ENCODE measurements around the gene TANGO6. TPM values are rescaled to one million over a fixed set of nuclear protein-coding genes. Genes with fewer than 3 reads are reported as not detected.
A peak's percentile ranks its signal among the peaks of the same experiment; 100 is the strongest.

Gene TANGO6
- total RNA-seq, 2 donors from 2014 or later, result 9.6 to 22.7 TPM

DNA sequence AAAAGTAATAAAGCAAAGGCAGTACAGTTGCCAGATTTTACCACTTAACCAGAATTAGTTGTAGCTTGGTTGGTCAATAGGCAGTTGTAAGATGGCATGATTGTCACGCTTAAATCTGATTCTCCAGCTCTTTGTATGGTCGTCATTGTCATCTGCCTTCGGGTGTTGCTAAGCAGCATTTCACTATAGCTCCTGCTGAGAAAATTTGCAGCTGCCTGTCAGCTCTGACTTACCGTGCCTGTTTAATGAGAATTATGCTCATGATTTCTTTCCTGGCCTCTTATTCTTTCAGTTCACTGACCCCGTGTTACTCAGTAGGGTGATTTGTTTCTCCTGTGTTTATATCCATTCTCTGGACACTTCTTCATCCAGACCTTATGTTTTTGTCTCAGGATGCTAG is 66.7 kb downstream of the TANGO6 start:
- no peaks in the 10 kb centered on the region for H3K27me3 ChIP-seq
- intact Hi-C loops (cut with DNase I), result no loop called here
- H3K4me3 ChIP-seq, result no peak overlapping the region
- TF ChIP-seq POLR2A (IDR thresholded peaks at IDR 0.05), result no peak
- TF ChIP-seq, protein P1, sequence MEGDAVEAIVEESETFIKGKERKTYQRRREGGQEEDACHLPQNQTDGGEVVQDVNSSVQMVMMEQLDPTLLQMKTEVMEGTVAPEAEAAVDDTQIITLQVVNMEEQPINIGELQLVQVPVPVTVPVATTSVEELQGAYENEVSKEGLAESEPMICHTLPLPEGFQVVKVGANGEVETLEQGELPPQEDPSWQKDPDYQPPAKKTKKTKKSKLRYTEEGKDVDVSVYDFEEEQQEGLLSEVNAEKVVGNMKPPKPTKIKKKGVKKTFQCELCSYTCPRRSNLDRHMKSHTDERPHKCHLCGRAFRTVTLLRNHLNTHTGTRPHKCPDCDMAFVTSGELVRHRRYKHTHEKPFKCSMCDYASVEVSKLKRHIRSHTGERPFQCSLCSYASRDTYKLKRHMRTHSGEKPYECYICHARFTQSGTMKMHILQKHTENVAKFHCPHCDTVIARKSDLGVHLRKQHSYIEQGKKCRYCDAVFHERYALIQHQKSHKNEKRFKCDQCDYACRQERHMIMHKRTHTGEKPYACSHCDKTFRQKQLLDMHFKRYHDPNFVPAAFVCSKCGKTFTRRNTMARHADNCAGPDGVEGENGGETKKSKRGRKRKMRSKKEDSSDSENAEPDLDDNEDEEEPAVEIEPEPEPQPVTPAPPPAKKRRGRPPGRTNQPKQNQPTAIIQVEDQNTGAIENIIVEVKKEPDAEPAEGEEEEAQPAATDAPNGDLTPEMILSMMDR (IDR thresholded peaks at IDR 0.05), result no peak
- H3K4me1 ChIP-seq, result peaks cover 34% of the 10 kb centered on the region
- no peaks in the 10 kb centered on the region for H3K36me3 ChIP-seq (replicated peaks in 1 of 2; ENCODE audit: insufficient read depth in 1 of 2, low read depth in 2 of 2)
- H3K9me3 ChIP-seq, result no peaks in the 10 kb centered on the region
- ATAC-seq (peak; percentile 88), DNase-seq (peak; percentile 72 to 87 (median 80))
- WGBS, 2 donors, result 15 to 30% methylated on average over 5 of the region's 5 CpGs
- H3K27ac ChIP-seq, result peak overlapping the region; percentile 25 to 73 (median 51)

DNA sequence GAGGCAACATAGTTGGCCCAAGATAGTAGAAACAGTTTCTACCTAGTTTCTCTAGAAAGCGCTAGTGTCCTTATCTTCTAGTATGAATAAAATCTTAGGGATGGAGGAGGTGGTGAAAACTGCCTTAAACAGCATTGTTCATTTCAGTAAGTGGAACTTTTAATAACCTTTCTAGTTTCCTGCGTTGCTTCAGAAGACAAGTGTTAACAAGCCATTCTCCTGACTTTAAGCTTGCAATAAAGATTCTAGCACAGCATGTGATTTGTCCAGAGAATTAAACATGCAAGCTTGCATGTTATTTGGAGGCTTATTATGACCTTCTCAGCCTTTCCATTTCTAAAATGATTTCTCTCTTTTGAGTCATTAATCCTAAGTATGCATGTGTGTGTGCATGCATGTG is 72.3 kb downstream of the TANGO6 start:
- H3K27ac ChIP-seq, result no peak overlapping the region
- TF ChIP-seq POLR2A (IDR thresholded peaks at IDR 0.05), result no peak
- TF ChIP-seq, protein P1 (IDR thresholded peaks at IDR 0.05), result no peak
- no peaks in the 10 kb centered on the region for H3K36me3 ChIP-seq (replicated peaks in 1 of 2; ENCODE audit: insufficient read depth in 1 of 2, low read depth in 2 of 2)
- DNase-seq (no peak), ATAC-seq (no peak)
- no peaks in the 10 kb centered on the region for H3K27me3 ChIP-seq
- 75 to 85% methylated on average over 2 of the region's 2 CpGs for WGBS, 2 donors
- no peak overlapping the region for H3K4me3 ChIP-seq
- H3K9me3 ChIP-seq, result no peaks in the 10 kb centered on the region
- H3K4me1 ChIP-seq, result peaks cover 2% of the 10 kb centered on the region
- intact Hi-C loops (cut with DNase I), result no loop called here

DNA sequence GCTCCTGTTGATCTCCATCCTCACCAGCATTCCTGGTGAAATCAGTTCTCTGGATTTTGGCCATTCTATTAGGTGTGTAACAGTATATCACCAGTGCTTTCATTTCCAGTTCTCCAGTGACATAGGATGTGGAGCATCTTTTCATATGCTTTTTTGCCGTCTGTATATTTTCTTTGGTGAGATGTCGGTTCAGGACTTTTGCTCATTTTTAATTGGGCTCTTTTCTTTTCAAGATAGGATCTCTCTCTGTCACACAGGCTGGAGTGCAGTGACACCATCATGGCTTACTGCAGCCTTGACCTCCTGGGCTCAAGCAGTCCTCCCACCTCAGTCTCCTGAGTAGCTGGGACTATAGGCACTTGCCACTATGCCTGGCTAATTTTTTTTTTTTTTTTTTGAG is 74.2 kb downstream of the TANGO6 start:
- WGBS, 2 donors, result 95 to 97% methylated on average over 2 of the region's 2 CpGs

DNA sequence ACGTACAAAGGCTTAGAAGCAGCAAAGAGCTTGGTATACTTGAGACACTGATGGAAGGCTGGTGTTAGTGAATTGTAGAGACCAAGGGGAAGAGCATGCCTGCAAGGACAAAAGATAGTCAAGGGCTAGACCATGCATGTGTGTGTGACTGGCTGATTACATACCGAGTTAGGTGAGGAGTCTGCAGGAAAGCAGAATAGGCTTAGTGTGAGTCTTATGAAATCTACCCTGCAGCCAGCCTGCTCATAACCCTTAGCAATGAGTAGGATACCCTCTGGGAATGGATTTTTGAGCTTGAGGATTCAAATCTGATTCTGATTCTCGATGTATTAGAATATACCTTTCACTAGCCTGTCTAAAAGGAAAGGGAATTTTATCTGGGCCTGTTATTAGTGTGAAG is 77.0 kb downstream of the TANGO6 start:
- no peak overlapping the region for H3K4me3 ChIP-seq
- WGBS, 2 donors, result 95 to 96% methylated on average over 3 of the region's 3 CpGs
- ATAC-seq (no peak), DNase-seq (no peak)
- no peaks in the 10 kb centered on the region for H3K27me3 ChIP-seq
- peaks cover 18% of the 10 kb centered on the region for H3K4me1 ChIP-seq
- TF ChIP-seq, protein P1 (IDR thresholded peaks at IDR 0.05), result no peak
- no peak for TF ChIP-seq POLR2A (IDR thresholded peaks at IDR 0.05)
- intact Hi-C loops (cut with DNase I), result no loop called here
- no peaks in the 10 kb centered on the region for H3K9me3 ChIP-seq
- no peaks in the 10 kb centered on the region for H3K36me3 ChIP-seq (replicated peaks in 1 of 2; ENCODE audit: insufficient read depth in 1 of 2, low read depth in 2 of 2)
- no peak overlapping the region for H3K27ac ChIP-seq

More for the DNA sequence above, 74.2 kb downstream of the TANGO6 start:
- no peaks in the 10 kb centered on the region for H3K27me3 ChIP-seq
- no peaks in the 10 kb centered on the region for H3K36me3 ChIP-seq (replicated peaks in 1 of 2; ENCODE audit: insufficient read depth in 1 of 2, low read depth in 2 of 2)
- no peaks in the 10 kb centered on the region for H3K9me3 ChIP-seq
- DNase-seq, result no peak
- intact Hi-C loops (cut with DNase I), result no loop called here
- no peak for ATAC-seq
- no peak for TF ChIP-seq POLR2A (IDR thresholded peaks at IDR 0.05)
- TF ChIP-seq, protein P1 (IDR thresholded peaks at IDR 0.05), result no peak
- peaks cover 3% of the 10 kb centered on the region for H3K4me1 ChIP-seq
- H3K4me3 ChIP-seq, result no peak overlapping the region
- H3K27ac ChIP-seq, result no peak overlapping the region

DNA sequence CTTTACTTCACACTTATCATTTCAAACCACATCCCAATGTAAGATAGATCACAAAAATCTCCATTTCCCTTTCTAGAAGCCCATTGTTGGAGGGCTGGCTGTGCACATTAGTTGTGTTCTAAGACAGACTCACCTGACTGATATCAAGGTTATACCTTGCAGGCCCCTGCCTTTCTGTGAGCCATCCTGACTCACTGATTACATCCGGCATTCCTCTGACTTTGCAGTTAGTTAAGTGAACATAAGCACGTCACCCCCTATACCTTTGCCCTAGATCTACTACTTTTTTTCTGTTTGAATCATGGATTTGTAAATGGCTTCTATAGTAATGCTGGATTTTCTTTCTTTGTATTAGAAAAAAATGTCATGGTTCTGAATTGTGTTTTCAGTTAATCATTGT is 78.3 kb downstream of the TANGO6 start:
- TF ChIP-seq, protein P1 (IDR thresholded peaks at IDR 0.05), result no peak
- no peak for TF ChIP-seq POLR2A (IDR thresholded peaks at IDR 0.05)
- no peaks in the 10 kb centered on the region for H3K36me3 ChIP-seq (replicated peaks in 1 of 2; ENCODE audit: insufficient read depth in 1 of 2, low read depth in 2 of 2)
- WGBS, 2 donors, result 31 to 50% methylated on average over 2 of the region's 2 CpGs
- H3K27ac ChIP-seq, result peak overlapping the region in 1 of 4 donors; percentile 32
- H3K27me3 ChIP-seq, result no peaks in the 10 kb centered on the region
- no peak overlapping the region for H3K4me3 ChIP-seq
- peak in 3 of 4 donors; percentile 25 to 58 (median 37) for DNase-seq
- H3K4me1 ChIP-seq, result peaks cover 30% of the 10 kb centered on the region
- intact Hi-C loops (cut with DNase I), result no loop called here
- peak; percentile 69 for ATAC-seq
- no peaks in the 10 kb centered on the region for H3K9me3 ChIP-seq

Data from body of pancreas (tissue), 4 donors.